Liver (tissue), 3 donors: ENCODE data around the gene CACNA1C.

Experiments
- ATF3 ChIP-seq: IDR thresholded peaks from 2 replicates; pipeline ENCODE4 v1.6.1; 2016; ENCODE audit warnings: antibody characterized with exemption
- CTCF ChIP-seq: fragments of 150-350 bp; IDR thresholded peaks from 2 replicates; pipeline ENCODE4 v1.5.1; 2017; ENCODE audit warnings: improper control_type of control experiment, low read depth, low read length; ENCODE audit not compliant: missing input control
- MAX ChIP-seq: IDR thresholded peaks from 2 replicates; pipeline ENCODE4 v1.6.1; 2016; ENCODE audit warnings: antibody characterized with exemption
- NR2F2 ChIP-seq: IDR thresholded peaks from 2 replicates; pipeline ENCODE4 v1.6.1; 2016; ENCODE audit warnings: antibody characterized with exemption
- REST ChIP-seq: IDR thresholded peaks from 2 replicates; pipeline ENCODE4 v1.6.1; 2016; ENCODE audit warnings: antibody characterized with exemption, mild to moderate bottlenecking
- SP1 ChIP-seq: IDR thresholded peaks from 2 replicates; pipeline ENCODE4 v1.6.1; 2018; ENCODE audit warnings: antibody characterized with exemption, mild to moderate bottlenecking
- donor health status: healthy.
- donor health status: healthy.

GRCh38 chr12:2547273-2548044 lies 494.7 kb downstream of the CACNA1C start:
- no peak for TF ChIP-seq MAX
- TF ChIP-seq CTCF, result no peak
- no peak for TF ChIP-seq SP1
- no peak for TF ChIP-seq REST
- TF ChIP-seq NR2F2, result no peak
- TF ChIP-seq ATF3, result no peak
